ENCODE measurements around the gene MPP2. TPM values are rescaled to one million over a fixed set of nuclear protein-coding genes. Genes with fewer than 3 reads are reported as not detected.
A peak's percentile ranks its signal among the peaks of the same experiment; 100 is the strongest.

Gene MPP2
- total RNA-seq, 2 donors from 2014 or later = 11.9 to 15.6 TPM

GRCh38 chr17:43917016-43917347, 9.6 kb upstream of the MPP2 start:
- Histone ChIP-seq H3K4me1 (peaks cover 0 to 4% of the 10 kb centered on the region in 2 donors), H3K4me3 (peak overlapping the region in 1 of 2 donors; percentile 42), H3K9me3 (no peaks in the 10 kb centered on the region), H3K27ac (no peak overlapping the region), H3K27me3 (no peaks in the 10 kb centered on the region), H3K36me3 (no peaks in the 10 kb centered on the region)
- DNase-seq (ENCODE audit: low spot score) = no peak
- no peak for TF ChIP-seq CTCF (IDR thresholded peaks at IDR 0.05)

- no peak overlapping the region for H3K4me3 ChIP-seq
- no peaks in the 10 kb centered on the region for H3K9me3 ChIP-seq
- no peaks in the 10 kb centered on the region for H3K36me3 ChIP-seq
- no peak for TF ChIP-seq CTCF (IDR thresholded peaks at IDR 0.05)
- no peaks in the 10 kb centered on the region for H3K27me3 ChIP-seq
- no peak for DNase-seq (ENCODE audit: low spot score)
- no peak overlapping the region for H3K27ac ChIP-seq
- peaks cover 0 to 4% of the 10 kb centered on the region in 2 donors for H3K4me1 ChIP-seq
These were observed 9.0 kb upstream of the MPP2 start for GRCh38 chr17:43916385-43916784.

GRCh38 chr17:43915559-43915958, 8.2 kb upstream of the MPP2 start:
- TF ChIP-seq CTCF (IDR thresholded peaks at IDR 0.05) = no peak
- H3K27me3 ChIP-seq = no peaks in the 10 kb centered on the region
- H3K4me3 ChIP-seq = no peak overlapping the region
- H3K4me1 ChIP-seq = peaks cover 0 to 4% of the 10 kb centered on the region in 2 donors
- H3K36me3 ChIP-seq = no peaks in the 10 kb centered on the region
- H3K9me3 ChIP-seq = no peaks in the 10 kb centered on the region
- H3K27ac ChIP-seq = no peak overlapping the region
- DNase-seq (ENCODE audit: low spot score) = no peak

DNA sequence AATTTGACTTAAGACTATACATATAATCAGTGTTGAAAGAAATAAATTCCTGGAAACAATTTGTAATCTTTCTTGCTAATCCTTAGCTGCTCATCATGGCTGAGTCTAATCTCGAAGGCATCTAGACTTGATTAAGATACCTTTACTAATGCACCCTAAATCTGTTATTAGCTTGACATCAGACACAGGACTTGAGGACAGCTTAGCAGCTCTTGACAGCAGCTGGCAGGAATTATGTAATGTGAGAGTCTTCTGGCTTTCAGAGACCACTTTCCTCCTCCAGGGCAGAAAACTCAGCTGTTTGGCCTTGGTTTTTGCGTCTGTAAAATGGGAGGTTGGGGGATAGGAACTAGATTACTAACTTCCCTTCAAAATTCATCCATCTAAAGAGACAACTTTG, 7.1 kb upstream of the MPP2 start:
- H3K36me3 ChIP-seq = no peaks in the 10 kb centered on the region
- peaks cover 0 to 4% of the 10 kb centered on the region in 2 donors for H3K4me1 ChIP-seq
- H3K27ac ChIP-seq = no peak overlapping the region
- no peaks in the 10 kb centered on the region for H3K27me3 ChIP-seq
- no peak overlapping the region for H3K4me3 ChIP-seq
- DNase-seq (ENCODE audit: low spot score) = no peak
- no peak for TF ChIP-seq CTCF (IDR thresholded peaks at IDR 0.05)
- H3K9me3 ChIP-seq = no peaks in the 10 kb centered on the region

GRCh38 chr17:43913584-43913983, 6.2 kb upstream of the MPP2 start:
- TF ChIP-seq CTCF (IDR thresholded peaks at IDR 0.05) = no peak
- H3K27me3 ChIP-seq = no peaks in the 10 kb centered on the region
- no peak overlapping the region for H3K27ac ChIP-seq
- DNase-seq (ENCODE audit: low spot score) = no peak
- no peak overlapping the region for H3K4me3 ChIP-seq
- H3K36me3 ChIP-seq = no peaks in the 10 kb centered on the region
- peaks cover 0 to 4% of the 10 kb centered on the region in 2 donors for H3K4me1 ChIP-seq
- no peaks in the 10 kb centered on the region for H3K9me3 ChIP-seq

DNA sequence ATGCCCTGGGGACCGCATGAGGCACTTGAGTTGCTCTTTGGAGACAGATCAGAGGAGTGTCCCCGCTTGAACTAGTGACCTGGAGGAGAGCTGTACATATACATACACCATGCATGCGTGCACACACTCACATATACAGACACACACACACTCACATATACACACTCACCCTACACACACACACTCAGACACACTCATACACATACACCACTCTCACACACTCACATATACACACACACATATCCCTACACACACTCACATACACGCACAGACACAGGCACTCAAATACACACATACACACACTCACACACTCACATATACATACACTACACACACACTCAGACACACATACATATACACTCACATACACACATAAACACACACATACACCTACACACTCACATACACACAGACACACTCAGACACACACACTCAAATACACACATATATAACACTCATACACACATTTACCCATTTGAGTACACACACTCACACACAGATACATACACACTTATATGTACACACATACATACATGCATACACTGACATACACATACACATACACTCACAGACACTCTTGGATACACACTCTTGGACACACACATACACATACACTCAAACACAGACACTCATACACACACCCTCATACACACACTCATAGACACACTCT, 5.4 kb upstream of the MPP2 start:
- no peaks in the 10 kb centered on the region for H3K36me3 ChIP-seq
- no peak for TF ChIP-seq CTCF (IDR thresholded peaks at IDR 0.05)
- H3K27me3 ChIP-seq = no peaks in the 10 kb centered on the region
- no peak overlapping the region for H3K27ac ChIP-seq
- H3K4me3 ChIP-seq = no peak overlapping the region
- no peaks in the 10 kb centered on the region for H3K9me3 ChIP-seq
- no peak for DNase-seq (ENCODE audit: low spot score)
- peaks cover 0 to 11% of the 10 kb centered on the region in 2 donors for H3K4me1 ChIP-seq

Measured in right atrium auricular region (tissue), 2 donors.